SK-N-MC (cell line): ENCODE data around the gene GPM6B.

Experiments used
- EZH2 ChIP-seq: fragments of 200-600 bp; sonication (generic); IDR thresholded peaks from one replicate; pipeline ENCODE4 v1.6.1; 2017; ENCODE audit warnings: antibody characterized with exemption
- FOXP2 ChIP-seq: optimal IDR thresholded peaks from 2 replicates; pipeline ENCODE3; 2011; ENCODE audit warnings: mild to moderate bottlenecking, moderate library complexity; ENCODE audit not compliant: insufficient read depth; ENCODE audit errors: extremely low read length, control extremely low read depth
- POLR2AphosphoS5 ChIP-seq: IDR thresholded peaks from 2 replicates; pipeline ENCODE4 v1.6.1; 2012; ENCODE audit warnings: mild to moderate bottlenecking, low read depth, low read length, borderline replicate concordance

DNA sequence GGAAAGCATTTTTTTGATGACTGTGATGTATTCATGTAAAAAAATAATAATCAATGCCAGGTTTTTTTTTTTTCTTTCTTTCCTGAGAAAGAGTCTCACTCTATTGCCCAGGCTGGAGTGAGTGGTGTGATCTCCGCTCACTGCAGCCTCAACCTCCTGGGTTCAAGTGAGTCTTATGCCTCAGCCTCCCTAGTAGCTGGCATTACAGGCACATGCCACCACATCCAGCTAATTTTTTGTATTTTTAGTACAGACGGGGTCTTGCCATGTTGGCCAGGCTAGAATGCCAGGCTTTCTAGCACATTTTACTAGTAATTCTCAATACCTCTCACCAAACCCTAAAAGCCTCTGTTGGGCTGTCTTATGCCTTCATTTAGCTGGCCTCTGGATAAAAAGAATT, 25.7 kb downstream of the GPM6B start:
- TF ChIP-seq POLR2AphosphoS5 (no peak), EZH2 (no peak), FOXP2 (no peak)
